ENCODE results near the gene BTBD10.

DNA sequence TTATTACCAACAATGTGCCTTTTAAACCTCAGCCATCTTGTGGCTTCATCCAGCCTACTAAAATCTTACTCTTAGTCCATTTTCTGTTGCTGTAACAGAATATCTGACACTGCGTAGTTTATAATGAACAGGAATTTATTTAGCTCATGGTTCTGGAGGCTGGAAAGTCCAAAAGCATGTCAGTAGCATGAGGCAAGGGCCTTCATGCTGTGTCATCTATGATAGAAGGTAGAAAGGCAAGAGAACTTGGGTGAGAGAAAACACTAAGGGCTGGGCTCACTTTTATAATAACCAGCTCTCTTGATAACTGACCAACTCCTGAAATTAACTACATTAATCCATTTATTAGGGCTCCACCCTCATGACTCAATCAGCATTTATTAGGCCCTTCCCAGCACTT is 13.5 kb downstream of the BTBD10 start:
- TF ChIP-seq, protein P1, sequence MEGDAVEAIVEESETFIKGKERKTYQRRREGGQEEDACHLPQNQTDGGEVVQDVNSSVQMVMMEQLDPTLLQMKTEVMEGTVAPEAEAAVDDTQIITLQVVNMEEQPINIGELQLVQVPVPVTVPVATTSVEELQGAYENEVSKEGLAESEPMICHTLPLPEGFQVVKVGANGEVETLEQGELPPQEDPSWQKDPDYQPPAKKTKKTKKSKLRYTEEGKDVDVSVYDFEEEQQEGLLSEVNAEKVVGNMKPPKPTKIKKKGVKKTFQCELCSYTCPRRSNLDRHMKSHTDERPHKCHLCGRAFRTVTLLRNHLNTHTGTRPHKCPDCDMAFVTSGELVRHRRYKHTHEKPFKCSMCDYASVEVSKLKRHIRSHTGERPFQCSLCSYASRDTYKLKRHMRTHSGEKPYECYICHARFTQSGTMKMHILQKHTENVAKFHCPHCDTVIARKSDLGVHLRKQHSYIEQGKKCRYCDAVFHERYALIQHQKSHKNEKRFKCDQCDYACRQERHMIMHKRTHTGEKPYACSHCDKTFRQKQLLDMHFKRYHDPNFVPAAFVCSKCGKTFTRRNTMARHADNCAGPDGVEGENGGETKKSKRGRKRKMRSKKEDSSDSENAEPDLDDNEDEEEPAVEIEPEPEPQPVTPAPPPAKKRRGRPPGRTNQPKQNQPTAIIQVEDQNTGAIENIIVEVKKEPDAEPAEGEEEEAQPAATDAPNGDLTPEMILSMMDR (IDR thresholded peaks at IDR 0.05; ENCODE audit: low read depth, low read length), result no peak
- TF ChIP-seq POLR2A (IDR thresholded peaks at IDR 0.05; ENCODE audit: extremely low read depth, insufficient read length), result no peak
- TF ChIP-seq, protein P2, sequence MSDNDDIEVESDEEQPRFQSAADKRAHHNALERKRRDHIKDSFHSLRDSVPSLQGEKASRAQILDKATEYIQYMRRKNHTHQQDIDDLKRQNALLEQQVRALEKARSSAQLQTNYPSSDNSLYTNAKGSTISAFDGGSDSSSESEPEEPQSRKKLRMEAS (IDR thresholded peaks at IDR 0.05; ENCODE audit: low read depth, low read length), result no peak
- TF ChIP-seq MYC (IDR thresholded peaks at IDR 0.05; ENCODE audit: low read depth, low read length), result no peak

All from NB4 (cell line).